Right hindlimb (tissue), 1 donor: ENCODE results near the gene KLK13.
A peak's percentile ranks its signal among the peaks of the same experiment; 100 is the strongest.

Experiments used
- DNase-seq: peaks from one replicate; pipeline ENCODE4 v3.0.0-alpha.2; 2018

The KLK13 gene

GRCh38 chr19:51064534-51065220 lies at the start of gene KLK13:
Gene KLK13 (minus strand): TSS chr19:51065092. CDS start chr19:51065067, 25 bp downstream.
- no peak for DNase-seq

GRCh38 chr19:51114087-51114729 lies 49.3 kb upstream of the KLK13 start:
- no peak for DNase-seq

GRCh38 chr19:51111606-51112005 lies 46.7 kb upstream of the KLK13 start:
- no peak for DNase-seq

- DNase-seq: no peak
Measured at GRCh38 chr19:51110666-51110971, 45.7 kb upstream of the KLK13 start.

GRCh38 chr19:51108805-51109146 lies 43.9 kb upstream of the KLK13 start:
- DNase-seq: no peak

GRCh38 chr19:51108066-51108804 lies 43.3 kb upstream of the KLK13 start, which contains the start of gene CTU1:
Gene CTU1 (minus strand): TSS chr19:51108409. CDS start chr19:51104569, 3,840 bp downstream.
- DNase-seq: peak; percentile 99

- no peak for DNase-seq
Measured at GRCh38 chr19:51107406-51108065, 42.6 kb upstream of the KLK13 start.

- no peak for DNase-seq
Measured at GRCh38 chr19:51103926-51104341, 39.0 kb upstream of the KLK13 start.

GRCh38 chr19:51102991-51103390 lies 38.1 kb upstream of the KLK13 start:
- DNase-seq: no peak

GRCh38 chr19:51101171-51101865 lies 36.4 kb upstream of the KLK13 start:
- DNase-seq: no peak

GRCh38 chr19:51100601-51101000 lies 35.7 kb upstream of the KLK13 start:
- no peak for DNase-seq

GRCh38 chr19:51099047-51099382 lies 34.1 kb upstream of the KLK13 start:
- no peak for DNase-seq

- DNase-seq: peak; percentile 74
Measured at GRCh38 chr19:51098365-51099046, 33.6 kb upstream of the KLK13 start.

GRCh38 chr19:51097796-51098195 lies 32.9 kb upstream of the KLK13 start:
- no peak for DNase-seq

- DNase-seq: peak; percentile 43
Measured at GRCh38 chr19:51097166-51097738, 32.4 kb upstream of the KLK13 start.

GRCh38 chr19:51096473-51097165 lies 31.7 kb upstream of the KLK13 start:
- DNase-seq: no peak

- DNase-seq: no peak
Measured at GRCh38 chr19:51094696-51095279, 29.9 kb upstream of the KLK13 start.

GRCh38 chr19:51093510-51094345 lies 28.8 kb upstream of the KLK13 start:
- no peak for DNase-seq

GRCh38 chr19:51093101-51093500 lies 28.2 kb upstream of the KLK13 start:
- no peak for DNase-seq
